ENCODE data around the gene SVIL. TPM values are rescaled to one million over a fixed set of nuclear protein-coding genes. Genes with fewer than 3 reads are reported as not detected.

The SVIL gene
- total RNA-seq, 2 donors from 2014 or later = 92.9 to 524 TPM

GRCh38 chr10:29675984-29676383, 41.2 kb upstream of the SVIL start:
- H3K27ac ChIP-seq = no peak overlapping the region
- H3K4me1 ChIP-seq (replicated peaks) = no peaks in the 10 kb centered on the region
- no peaks in the 10 kb centered on the region for H3K9me3 ChIP-seq
- no peak overlapping the region for H3K4me3 ChIP-seq
- no peaks in the 10 kb centered on the region for H3K36me3 ChIP-seq
- DNase-seq (ENCODE audit: low spot score) = no peak
- 90% methylated on average over 1 of the region's 1 CpG for WGBS
- no peaks in the 10 kb centered on the region for H3K27me3 ChIP-seq (replicated peaks; ENCODE audit: insufficient read depth)
- TF ChIP-seq POLR2AphosphoS5 (IDR thresholded peaks at IDR 0.05) = no peak
- no peak for TF ChIP-seq CTCF (IDR thresholded peaks at IDR 0.05)
- no peak for TF ChIP-seq POLR2A (IDR thresholded peaks at IDR 0.05)
- intact Hi-C loops (cut with DNase I) = no loop called here

GRCh38 chr10:29671968-29672367, 37.2 kb upstream of the SVIL start:
- Histone ChIP-seq H3K4me1 (replicated peaks) (no peaks in the 10 kb centered on the region), H3K27me3 (replicated peaks; ENCODE audit: insufficient read depth) (no peaks in the 10 kb centered on the region), H3K27ac (no peak overlapping the region), H3K36me3 (no peaks in the 10 kb centered on the region), H3K9me3 (no peaks in the 10 kb centered on the region), H3K4me3 (no peak overlapping the region)
- no peak for DNase-seq (ENCODE audit: low spot score)
- intact Hi-C loops (cut with DNase I) = no loop called here
- WGBS = 90% methylated on average over 2 of the region's 2 CpGs
- no peak for TF ChIP-seq POLR2AphosphoS5 (IDR thresholded peaks at IDR 0.05)
- no peak for TF ChIP-seq CTCF (IDR thresholded peaks at IDR 0.05)
- TF ChIP-seq POLR2A (IDR thresholded peaks at IDR 0.05) = no peak

GRCh38 chr10:29671228-29671780, 36.5 kb upstream of the SVIL start:
- H3K27ac ChIP-seq = no peak overlapping the region
- intact Hi-C loops (cut with DNase I) = no loop called here
- no peaks in the 10 kb centered on the region for H3K36me3 ChIP-seq
- no peak for DNase-seq (ENCODE audit: low spot score)
- no peaks in the 10 kb centered on the region for H3K9me3 ChIP-seq
- no peaks in the 10 kb centered on the region for H3K4me1 ChIP-seq (replicated peaks)
- H3K4me3 ChIP-seq = no peak overlapping the region
- no peaks in the 10 kb centered on the region for H3K27me3 ChIP-seq (replicated peaks; ENCODE audit: insufficient read depth)
- 84% methylated on average over 7 of the region's 7 CpGs for WGBS
- TF ChIP-seq CTCF (IDR thresholded peaks at IDR 0.05) (no peak), POLR2AphosphoS5 (IDR thresholded peaks at IDR 0.05) (no peak), POLR2A (IDR thresholded peaks at IDR 0.05) (no peak)

GRCh38 chr10:29670761-29671160, 36.0 kb upstream of the SVIL start:
- no peaks in the 10 kb centered on the region for H3K4me1 ChIP-seq (replicated peaks)
- no peak for TF ChIP-seq CTCF (IDR thresholded peaks at IDR 0.05)
- TF ChIP-seq POLR2A (IDR thresholded peaks at IDR 0.05) = no peak
- TF ChIP-seq POLR2AphosphoS5 (IDR thresholded peaks at IDR 0.05) = no peak
- H3K4me3 ChIP-seq = no peak overlapping the region
- H3K9me3 ChIP-seq = no peaks in the 10 kb centered on the region
- no peak for DNase-seq (ENCODE audit: low spot score)
- intact Hi-C loops (cut with DNase I) = no loop called here
- no peaks in the 10 kb centered on the region for H3K27me3 ChIP-seq (replicated peaks; ENCODE audit: insufficient read depth)
- 68% methylated on average over 4 of the region's 4 CpGs for WGBS
- H3K27ac ChIP-seq = no peak overlapping the region
- no peaks in the 10 kb centered on the region for H3K36me3 ChIP-seq

GRCh38 chr10:29669149-29669548, 34.4 kb upstream of the SVIL start:
- WGBS = 55% methylated on average over 3 of the region's 3 CpGs
- intact Hi-C loops (cut with DNase I) = no loop called here
- Histone ChIP-seq H3K4me3 (no peak overlapping the region), H3K27ac (no peak overlapping the region), H3K4me1 (replicated peaks) (no peaks in the 10 kb centered on the region), H3K36me3 (no peaks in the 10 kb centered on the region), H3K27me3 (replicated peaks; ENCODE audit: insufficient read depth) (no peaks in the 10 kb centered on the region), H3K9me3 (no peaks in the 10 kb centered on the region)
- TF ChIP-seq POLR2AphosphoS5 (IDR thresholded peaks at IDR 0.05) = no peak
- TF ChIP-seq CTCF (IDR thresholded peaks at IDR 0.05) = no peak
- TF ChIP-seq POLR2A (IDR thresholded peaks at IDR 0.05) = no peak
- DNase-seq (ENCODE audit: low spot score) = no peak
